Putamen (tissue), 1 donor: ENCODE data around the gene SNAI1.
"Not testable (repeated sequence)": the region's sequence is repeated elsewhere in the genome, so short reads cannot be mapped to it uniquely, and the experiment has no call there.

ENCODE experiments used
- DNase-seq: peaks from one replicate; pipeline ENCODE4 v3.0.0-alpha.2; 2016; ENCODE audit warnings: low spot score

Gene SNAI1

DNA sequence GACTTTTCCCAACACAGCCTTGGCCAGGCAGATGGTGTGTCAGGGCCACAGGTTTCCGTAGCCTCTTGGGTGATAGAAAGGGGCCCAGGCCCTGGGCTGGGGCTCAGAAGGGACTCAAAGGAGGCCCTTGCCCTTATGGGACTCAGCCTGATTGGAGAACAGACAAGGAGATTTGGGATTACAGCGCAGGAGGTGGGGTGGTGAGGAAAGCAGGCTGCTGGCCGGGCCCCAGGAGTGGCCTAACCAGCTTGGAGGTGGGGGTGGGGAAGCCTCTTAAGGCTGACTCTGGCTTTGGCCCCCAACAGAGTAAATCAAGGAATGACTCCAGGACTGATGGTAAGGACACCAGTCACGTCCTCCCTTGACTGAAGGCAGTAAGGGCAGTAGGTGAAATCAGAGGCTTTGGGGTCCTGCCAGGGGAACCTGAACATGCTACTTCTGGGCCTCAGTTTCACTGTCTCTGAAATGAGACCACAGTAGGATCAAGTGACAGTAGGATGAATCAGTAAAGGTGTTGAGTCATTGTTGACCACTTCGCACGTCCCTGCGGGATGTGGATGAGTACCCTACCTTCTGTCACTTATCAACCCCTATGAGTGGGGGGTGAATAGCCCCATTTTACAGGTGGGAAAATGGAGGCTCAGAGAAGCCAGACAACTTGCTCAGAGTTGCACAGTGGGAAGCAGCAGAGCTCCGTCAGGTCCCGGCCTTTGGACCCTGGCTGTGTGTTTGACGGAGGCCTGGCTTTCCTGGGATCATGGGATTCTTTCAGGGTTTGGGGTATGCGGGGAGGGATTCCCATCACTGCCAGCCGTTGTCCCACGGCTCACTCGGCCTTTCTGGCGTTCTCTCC is 4.5 kb downstream of the SNAI1 start:
- no peak for DNase-seq

DNA sequence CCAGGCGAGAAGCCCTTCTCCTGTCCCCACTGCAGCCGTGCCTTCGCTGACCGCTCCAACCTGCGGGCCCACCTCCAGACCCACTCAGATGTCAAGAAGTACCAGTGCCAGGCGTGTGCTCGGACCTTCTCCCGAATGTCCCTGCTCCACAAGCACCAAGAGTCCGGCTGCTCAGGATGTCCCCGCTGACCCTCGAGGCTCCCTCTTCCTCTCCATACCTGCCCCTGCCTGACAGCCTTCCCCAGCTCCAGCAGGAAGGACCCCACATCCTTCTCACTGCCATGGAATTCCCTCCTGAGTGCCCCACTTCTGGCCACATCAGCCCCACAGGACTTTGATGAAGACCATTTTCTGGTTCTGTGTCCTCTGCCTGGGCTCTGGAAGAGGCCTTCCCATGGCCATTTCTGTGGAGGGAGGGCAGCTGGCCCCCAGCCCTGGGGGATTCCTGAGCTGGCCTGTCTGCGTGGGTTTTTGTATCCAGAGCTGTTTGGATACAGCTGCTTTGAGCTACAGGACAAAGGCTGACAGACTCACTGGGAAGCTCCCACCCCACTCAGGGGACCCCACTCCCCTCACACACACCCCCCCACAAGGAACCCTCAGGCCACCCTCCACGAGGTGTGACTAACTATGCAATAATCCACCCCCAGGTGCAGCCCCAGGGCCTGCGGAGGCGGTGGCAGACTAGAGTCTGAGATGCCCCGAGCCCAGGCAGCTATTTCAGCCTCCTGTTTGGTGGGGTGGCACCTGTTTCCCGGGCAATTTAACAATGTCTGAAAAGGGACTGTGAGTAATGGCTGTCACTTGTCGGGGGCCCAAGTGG is 5.3 kb downstream of the SNAI1 start:
- DNase-seq = no peak

DNA sequence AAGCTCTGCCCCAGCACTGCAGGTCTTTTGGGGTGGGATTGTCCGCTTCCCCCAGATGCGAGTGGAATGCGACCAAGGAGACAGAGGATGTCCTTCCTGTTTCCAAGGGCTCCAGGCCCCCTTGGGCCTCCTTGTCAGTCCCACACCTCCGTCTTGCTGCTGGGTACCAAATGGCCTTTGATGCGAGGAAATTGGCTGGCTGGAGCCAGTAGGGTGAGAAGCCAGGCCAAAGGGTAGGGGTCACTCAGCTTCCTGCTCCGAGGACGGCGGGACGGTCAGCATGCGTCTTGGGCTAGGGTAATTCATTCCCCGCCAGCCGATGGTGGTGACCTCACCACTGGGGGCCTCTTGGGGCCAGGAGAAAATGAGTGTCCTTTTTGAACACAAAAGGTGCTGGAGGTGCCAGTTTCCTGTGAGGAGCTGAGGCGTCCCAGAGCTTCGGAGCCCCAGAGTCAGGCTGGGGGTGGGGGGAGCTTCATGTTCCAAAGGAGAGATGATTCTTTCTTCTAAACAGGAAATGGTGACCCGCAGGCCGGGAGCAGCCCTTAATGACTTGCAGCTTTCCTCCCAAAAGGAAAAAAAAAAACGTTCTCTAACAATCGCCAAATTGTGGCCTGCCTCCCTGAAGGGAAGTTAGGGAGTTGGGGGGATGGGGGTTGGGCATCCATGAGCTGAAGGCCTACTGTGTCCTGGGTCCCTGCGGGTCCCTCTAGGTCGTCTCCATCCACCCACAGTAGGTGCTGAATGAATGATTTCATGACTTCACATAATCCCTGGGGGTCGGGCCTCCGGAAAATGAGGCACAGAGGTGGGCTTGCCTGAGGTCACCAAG is 6.7 kb downstream of the SNAI1 start:
- no peak for DNase-seq

DNA sequence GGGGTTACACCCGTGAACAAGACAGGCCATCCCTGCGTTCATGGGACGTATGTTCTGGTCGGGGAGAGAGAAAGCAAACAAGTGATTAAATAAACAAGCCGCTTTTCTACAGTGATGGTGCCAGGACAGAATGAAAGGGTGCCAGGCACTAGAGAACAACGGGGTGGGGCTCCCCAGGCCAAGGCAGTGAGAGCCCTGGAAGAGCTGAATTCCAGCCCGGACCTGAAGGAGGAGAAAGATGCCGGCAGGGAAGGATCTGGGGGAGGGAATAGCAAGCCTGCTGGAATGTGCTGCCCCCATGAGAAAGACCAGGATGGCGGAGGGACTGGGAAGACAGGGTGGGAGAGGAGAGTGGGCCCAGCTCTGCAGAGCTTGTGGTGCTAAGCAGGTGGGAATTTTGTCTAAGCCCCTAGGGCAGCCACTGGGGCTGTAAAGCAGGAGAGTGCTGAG is 7.5 kb downstream of the SNAI1 start:
- no peak for DNase-seq

DNA sequence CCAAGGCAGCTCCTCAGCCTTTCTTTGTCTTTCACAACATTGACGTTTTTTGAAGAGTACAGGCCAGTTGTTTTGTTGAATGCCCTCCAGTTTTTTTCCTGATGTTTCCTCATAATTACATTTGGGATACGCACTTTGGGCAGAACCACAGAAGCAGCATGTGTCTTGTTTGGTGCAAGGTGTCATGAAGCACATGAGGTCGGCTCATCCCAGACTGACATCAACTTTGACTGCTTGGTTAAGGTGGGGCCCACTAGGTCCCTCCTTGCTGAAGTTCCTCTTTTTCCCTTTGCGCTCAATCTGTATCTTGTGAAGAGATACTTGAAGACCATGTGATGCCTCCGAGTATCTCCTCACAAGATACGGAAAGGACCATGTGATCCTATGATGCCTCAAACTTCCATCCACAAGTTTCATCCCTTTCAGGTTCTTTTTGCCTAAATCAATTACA is 10.5 kb downstream of the SNAI1 start:
- no peak for DNase-seq

DNA sequence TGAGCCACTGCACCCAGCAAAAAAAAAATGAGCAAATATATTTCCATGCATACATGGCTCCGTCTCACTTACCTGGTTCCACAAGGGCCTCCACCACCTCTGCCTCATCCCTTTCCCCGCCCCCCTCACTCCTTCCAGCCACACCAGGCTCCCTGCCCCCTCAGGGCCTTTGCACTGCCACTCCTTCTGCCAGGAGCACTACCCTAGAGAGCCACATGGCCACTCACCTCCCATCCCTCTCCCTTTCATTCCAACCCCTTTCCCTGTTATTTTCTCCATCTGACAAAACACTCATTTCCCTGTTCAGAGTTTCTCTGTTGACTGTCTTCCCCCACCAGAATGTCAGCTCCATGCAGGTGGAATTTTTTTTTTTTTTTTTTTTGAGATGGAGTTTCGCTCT is 12.8 kb downstream of the SNAI1 start:
- DNase-seq = no peak

DNA sequence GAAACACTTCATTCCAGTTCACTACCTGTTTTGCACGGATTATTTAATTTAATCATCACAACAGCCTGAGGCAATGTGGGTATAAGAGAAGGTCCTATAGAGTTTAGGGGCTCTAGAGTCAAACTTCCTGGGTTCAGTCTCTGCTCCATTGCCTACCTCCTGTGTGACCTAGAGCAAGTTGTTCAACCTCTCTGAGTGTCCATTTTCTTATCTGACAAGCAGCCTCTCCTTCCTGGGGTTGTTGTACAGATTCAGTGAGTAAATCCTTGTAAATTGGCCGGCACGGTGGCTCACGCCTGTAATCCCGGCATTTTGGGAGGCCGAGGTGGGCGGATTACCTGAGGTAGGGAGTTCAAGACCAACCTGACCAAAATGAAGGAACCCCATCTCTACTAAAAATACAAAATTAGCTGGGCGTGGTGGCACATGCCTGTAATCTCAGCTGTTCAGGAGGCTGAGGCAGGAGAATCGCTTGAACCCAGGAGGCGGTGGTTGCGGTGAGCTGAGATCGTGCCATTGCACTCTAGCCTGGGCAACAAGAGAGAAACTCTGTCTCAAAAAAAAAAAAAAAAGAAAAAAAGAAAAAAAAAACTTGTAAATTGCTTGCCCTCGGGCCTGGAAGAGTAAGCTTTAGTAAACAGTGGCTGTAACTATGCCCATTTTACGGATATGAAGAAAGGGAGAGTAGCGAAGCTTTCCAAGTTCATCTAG is 15.9 kb downstream of the SNAI1 start:
- DNase-seq = not testable (repeated sequence)

DNA sequence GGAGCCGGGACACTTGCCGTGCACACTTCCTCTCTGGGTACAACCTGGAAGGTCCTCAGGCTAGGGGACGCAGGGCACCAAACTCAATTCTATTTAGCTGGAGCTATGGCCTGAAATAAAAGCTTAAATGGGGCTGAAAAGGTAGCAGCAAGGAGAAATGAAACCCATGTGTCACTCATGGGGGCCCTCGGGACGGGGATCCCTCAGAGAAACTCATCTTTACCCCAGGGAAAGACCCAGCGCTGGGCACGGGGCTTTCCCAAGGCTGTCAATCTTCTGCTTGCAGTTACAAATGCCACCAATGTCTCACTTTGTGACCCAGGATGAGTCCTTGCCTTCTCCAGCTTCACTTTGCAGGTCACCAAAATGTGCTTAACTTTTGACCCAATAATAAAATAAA is 16.5 kb downstream of the SNAI1 start:
- DNase-seq = no peak

DNA sequence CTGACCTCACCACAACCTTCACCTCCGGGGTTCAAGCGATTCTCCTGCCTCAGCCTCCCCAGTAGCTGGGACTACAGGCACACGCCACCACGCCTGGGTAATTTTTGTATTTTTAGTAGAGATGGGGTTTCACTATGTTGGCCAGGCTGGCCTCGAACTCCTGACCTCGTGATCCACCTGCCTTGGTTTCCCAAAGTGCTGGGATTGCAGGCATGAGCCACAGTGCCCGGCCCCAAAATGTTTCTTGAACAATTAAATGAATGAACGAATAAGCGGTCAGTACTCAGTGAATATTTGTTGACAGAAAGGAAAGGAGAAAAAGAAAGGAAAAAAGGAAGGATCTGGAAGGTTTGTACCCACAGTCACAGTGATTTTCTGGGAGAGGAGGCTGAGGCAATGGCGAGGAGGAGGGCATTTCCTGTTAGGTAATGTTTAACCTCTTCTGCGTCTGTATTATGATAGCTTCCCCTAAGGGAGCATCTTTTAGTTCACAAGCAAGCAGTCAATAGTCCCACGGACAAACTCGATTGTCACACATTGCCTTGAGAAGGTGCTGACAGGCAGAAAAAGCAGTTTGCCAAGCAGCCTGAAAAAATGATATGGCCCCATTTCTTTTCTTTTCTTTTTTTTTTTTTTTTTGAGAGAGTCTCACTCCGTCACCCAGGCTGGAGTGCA is 17.9 kb downstream of the SNAI1 start:
- not testable (repeated sequence) for DNase-seq

DNA sequence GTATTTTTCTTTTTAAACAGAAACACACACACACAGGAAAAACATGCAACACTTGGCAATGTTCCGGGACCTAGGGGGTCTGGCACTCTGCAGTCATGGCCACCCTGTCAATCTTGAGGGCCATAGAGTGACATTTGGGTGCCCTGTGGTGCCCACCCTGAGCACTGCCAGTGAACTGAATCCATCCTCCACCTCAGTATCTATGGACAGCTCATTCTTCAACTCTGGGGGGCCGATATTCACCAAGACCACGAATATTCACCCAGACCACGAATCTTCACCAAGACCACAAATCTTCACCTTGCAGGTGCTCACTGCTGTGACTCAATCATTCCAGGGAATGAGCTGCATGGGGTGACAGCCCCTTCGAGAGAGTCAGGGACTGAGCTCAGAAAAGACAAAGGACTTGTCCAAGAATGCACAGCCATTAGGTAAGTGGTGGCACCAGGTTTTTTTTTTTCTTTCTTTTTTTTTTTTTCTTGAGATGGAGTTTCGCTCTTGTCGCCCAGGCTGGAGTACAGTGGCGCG is 19.1 kb downstream of the SNAI1 start:
- DNase-seq = no peak

DNA sequence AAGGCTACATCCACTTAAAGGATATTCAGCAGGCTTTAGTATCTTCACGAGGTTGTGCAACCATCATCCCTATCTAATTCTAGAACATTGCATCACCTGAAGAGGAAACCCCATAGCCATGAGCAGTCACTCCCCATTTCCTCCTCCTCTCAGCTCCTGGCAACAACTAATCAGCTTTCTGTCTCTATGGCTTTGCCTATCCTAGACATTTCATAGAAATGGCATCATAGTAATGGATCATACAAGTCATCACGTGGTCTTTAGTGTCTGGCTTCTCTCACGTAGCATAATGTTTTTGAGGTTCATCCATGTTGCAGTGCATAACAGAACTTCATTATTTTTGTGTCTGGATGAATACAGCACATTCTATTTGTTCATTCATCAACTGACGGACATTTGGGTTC is 20.5 kb downstream of the SNAI1 start:
- DNase-seq = no peak

DNA sequence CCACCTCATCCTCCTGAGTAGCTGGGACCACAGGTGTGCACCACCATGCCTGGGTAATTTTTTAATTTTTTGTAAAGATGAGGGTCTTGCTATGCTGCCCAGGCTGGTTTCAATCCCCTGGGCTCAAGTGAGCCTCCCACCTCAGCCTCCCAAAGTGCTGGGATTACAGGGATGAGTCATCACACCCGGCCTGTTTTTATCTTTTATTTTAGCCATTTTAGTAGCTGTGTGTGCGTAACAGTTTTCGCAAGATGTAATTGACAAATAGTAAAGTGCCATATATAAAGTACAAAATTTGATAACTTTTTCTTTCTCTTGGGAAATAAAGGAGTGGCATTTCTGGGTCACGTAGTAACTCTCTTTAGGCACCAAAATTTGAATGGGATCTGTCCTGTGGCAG is 21.4 kb downstream of the SNAI1 start:
- DNase-seq = no peak

DNA sequence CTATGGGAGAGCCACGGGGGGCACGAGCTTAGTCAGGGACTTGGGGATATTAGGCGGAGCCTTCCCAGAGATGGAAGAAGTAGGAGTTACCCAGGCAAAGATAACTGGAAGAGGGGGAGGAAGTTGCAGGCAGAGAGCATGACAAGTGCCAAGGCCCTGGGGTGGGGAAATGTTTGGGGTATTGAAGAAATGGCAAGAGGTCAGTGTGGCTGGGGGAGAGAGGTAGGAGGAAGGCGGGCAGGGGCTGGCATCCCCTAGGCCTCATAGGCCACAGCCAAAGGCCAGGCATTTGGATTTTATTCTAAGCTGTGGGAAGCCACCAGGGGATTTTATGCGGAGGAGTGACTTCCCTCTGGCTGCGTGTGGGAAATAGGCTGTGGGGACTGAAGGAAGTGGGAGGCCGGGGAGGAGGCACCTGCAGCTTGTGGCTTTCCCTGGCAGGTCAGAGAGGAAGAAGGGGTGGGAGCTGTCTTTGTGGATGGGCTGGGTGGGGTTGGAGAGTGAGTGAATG is 22.7 kb downstream of the SNAI1 start:
- no peak for DNase-seq

DNA sequence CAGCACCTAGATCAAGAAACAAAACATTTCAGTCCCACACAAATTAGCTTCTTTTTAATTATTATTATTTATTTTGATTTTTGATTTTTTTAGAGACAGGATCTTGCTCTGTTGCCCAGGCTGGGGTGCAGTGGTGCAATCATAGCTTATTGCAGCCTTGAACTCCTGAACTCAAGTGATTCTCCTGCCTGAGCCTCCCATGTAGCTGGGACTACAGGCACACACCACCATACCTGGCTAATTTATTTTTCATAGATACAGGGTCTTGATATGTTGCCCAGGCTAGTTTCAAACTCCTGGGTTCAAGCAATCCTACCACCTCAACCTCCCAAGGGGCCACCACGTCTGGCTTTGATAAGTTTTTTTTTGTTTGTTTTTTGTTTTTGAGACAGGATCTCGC is 24.6 kb downstream of the SNAI1 start:
- no peak for DNase-seq

DNA sequence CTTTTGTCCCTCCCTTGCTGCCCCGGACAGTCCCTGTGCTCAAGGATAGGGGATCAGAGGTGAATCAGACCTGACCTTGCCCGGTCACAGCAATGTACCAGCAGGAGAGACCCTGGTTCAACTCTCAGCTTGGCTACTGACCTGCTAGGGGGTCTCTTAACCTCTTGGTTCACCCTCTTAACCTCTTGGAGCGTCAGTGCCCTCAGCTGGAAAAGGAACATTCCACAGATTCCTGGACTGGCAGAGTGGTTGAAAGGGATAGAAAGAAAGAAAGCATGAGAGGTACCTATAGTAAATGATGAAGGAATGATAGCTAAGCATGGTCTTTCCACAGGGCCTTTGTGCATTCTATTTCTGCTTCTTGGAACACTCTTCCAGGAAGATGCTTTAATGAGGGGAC is 25.2 kb downstream of the SNAI1 start:
- DNase-seq = no peak

DNA sequence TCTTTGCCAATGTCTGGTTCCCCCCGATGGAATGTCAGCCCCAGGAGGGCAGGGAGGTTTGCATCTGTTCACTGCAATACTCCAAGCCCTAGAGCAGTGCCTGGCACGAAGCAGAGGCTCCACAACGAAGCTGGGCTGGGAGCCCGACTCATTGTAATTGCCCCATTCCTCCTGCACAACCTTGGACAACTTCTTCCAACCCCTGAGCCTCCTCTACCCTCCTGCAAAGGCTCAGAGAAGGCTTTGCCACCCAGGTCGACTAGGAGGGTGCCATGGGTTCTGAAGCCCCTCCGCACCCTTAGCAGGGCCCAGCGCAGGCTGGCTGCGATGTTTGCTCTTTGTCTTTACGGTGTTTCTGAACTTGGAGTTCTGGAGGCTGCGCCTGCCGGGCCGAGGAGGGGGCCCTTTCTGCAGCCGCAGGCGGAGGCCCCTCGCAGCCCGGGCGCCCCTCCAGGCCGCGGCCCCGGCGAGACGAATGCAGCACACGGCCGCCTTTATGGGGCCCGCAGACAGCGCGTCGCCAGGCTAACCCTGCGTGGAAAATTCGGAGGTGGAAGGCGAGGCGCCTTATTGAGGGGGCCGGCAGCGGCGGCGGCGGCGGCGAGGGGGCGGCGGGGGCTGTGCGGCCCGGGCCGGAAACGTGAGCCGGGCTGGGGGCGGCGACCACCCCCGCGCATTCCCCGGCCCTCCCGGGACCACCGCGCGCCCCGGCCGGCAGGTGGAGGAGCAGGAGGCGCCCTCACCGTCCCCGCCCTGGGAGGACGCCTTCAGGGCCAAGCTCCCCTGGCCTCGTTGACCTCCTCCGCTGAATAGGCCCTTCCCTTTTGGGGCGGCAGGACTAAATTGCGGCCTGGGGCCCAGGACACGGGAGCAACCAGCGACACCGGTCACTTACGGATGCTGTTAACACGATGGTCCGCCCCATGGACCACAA is 27.0 kb downstream of the SNAI1 start:
- DNase-seq = no peak

DNA sequence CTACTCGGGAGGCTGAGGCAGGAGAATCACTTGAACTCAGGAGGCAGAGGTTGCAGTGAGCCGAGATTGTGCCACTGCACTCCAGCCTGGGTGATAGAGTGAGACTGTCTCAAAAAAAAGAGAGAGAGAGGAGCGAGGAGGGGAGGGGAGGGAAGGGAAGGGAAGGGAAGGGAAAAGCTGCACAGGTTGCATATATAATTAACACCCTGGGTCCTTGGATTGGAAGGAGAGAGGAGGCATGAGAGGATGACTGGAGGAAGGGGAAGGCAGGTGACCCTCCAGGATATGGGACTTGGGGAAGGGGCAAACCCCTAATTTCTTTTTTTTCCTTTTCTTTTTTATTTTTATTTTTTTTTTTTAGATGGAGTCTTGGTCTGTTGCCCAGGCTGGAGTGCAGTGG is 28.8 kb downstream of the SNAI1 start:
- DNase-seq = not testable (repeated sequence)

DNA sequence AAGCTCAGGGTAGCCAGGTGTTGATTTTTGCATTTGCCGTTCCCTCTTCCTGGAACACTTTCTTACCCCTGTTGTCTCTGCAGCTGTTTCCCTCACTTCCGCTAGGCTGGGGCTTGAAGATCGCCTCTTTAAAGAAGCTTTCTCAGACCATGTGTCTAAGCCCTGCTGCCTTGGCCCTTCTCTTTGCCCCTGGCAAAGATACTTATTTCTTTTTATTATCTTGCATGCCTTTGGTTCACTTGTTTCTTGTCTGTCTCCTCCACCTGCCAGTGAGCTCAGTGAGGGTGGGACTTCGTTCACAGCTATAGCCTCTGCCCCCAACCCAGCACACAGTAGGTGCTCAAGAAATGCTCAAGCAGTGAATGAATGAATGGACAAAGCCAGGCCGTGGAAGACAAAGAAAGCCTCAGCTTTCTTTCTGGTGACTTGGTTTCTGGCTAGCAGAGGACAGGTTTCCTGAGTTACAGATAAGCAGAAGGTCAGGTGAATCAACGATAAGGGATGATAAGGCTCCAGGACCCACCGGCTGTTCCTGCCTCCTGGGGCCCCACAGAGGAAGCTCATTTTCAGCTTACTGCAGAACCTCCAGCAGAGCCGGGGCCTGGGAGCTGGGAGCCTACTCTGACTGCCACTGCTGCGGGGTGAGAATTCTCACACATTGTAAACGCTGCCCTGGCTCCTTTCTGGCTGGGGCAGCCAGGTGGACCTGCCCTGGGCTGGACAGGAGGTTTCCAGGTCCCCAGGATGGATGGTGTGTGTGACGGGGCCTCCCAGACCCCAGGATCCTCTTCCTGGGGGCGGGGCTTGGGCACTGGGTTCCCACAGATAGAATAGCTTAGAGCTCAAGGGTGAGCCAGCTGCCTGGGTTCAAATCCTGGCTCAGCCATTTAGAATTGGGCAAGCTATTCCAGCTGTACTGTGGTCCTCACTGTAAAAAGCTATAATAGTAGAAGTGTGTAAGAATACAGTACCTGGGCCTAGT is 29.8 kb downstream of the SNAI1 start:
- no peak for DNase-seq
